Neuronal stem cell (in vitro differentiated cells): ENCODE results near the gene GAS6. TPM values are rescaled to one million over a fixed set of nuclear protein-coding genes. Genes with fewer than 3 reads are reported as not detected.
A peak's percentile ranks its signal among the peaks of the same experiment; 100 is the strongest.
"Not testable (repeated sequence)": the region's sequence is repeated elsewhere in the genome, so short reads cannot be mapped to it uniquely, and the experiment has no call there.

Experiments used
- DNase-seq: peaks from one replicate; pipeline ENCODE4 v3.0.0-alpha.2; 2013; ENCODE audit warnings: low spot score
- H2AFZ ChIP-seq: one replicate; pipeline ENCODE4 v1.6.1; 2013; ENCODE audit warnings: mild to moderate bottlenecking, low read length, inconsistent platforms
- H2AK5ac ChIP-seq: 2 replicates; pipeline ENCODE4 v1.6.1; 2013; ENCODE audit warnings: low read depth, mild to moderate bottlenecking, inconsistent platforms, low read length, moderate library complexity, mixed read lengths
- H2BK120ac ChIP-seq: 2 replicates; pipeline ENCODE4 v1.6.1; 2013; ENCODE audit warnings: low read depth, mild to moderate bottlenecking, inconsistent platforms, low read length, moderate library complexity, mixed read lengths
- H2BK12ac ChIP-seq: one replicate; pipeline ENCODE4 v1.6.1; 2013; ENCODE audit warnings: low read length, inconsistent platforms
- H2BK15ac ChIP-seq: 2 replicates; pipeline ENCODE4 v1.6.1; 2013; ENCODE audit warnings: mild to moderate bottlenecking, low read length, inconsistent platforms, mixed read lengths
- H2BK5ac ChIP-seq: one replicate; pipeline ENCODE4 v1.6.1; 2013; ENCODE audit warnings: inconsistent platforms, mild to moderate bottlenecking, low read length, moderate library complexity
- H3K14ac ChIP-seq: one replicate; pipeline ENCODE4 v1.6.1; 2013; ENCODE audit warnings: low read length, inconsistent platforms
- H3K18ac ChIP-seq: 2 replicates; pipeline ENCODE4 v1.6.1; 2013; ENCODE audit warnings: low read length, inconsistent platforms
- H3K23ac ChIP-seq: 2 replicates; pipeline ENCODE4 v1.6.1; 2013; ENCODE audit warnings: low read depth, mild to moderate bottlenecking, mixed read lengths, low read length, inconsistent platforms; ENCODE audit not compliant: poor library complexity
- H3K27ac ChIP-seq: replicated peaks from 3 replicates; pipeline ENCODE4 v1.5.1; 2013; ENCODE audit warnings: low read length, inconsistent platforms
- H3K27me3 ChIP-seq, 3 experiments: 2 replicates each; pipeline ENCODE4 v1.6.1; 2013; ENCODE audit warnings: low read length in 3 of 3, mild to moderate bottlenecking in 2 of 3, inconsistent platforms in 1 of 3, low read depth in 1 of 3, mixed read lengths in 1 of 3, moderate library complexity in 1 of 3; ENCODE audit not compliant: control insufficient read depth in 3 of 3, insufficient read depth in 3 of 3
- H3K36me3 ChIP-seq, 2 donors: replicated peaks in 1 of 2; 2 replicates each; pipeline ENCODE4 v1.6.1; 2013; ENCODE audit warnings: low read length in 2 of 2; ENCODE audit not compliant: control insufficient read depth in 2 of 2, insufficient read depth in 2 of 2
- H3K4ac ChIP-seq: 2 replicates; pipeline ENCODE4 v1.6.1; 2013; ENCODE audit warnings: inconsistent platforms, mild to moderate bottlenecking, low read length, moderate library complexity
- H3K4me1 ChIP-seq, 2 donors: 1 replicate in 1 of 2; 2 replicates in 1 of 2; pipeline ENCODE4 v1.6.1; 2013; ENCODE audit warnings: low read length in 2 of 2, low read depth in 1 of 2; ENCODE audit not compliant: control insufficient read depth in 2 of 2, insufficient read depth in 1 of 2
- H3K4me2 ChIP-seq: one replicate; pipeline ENCODE4 v1.6.1; 2013; ENCODE audit warnings: mild to moderate bottlenecking, low read length, inconsistent platforms; ENCODE audit not compliant: insufficient read depth, poor library complexity, severe bottlenecking
- H3K4me3 ChIP-seq, 2 donors: 2 replicates each; pipeline ENCODE4 v1.5.1; 2013; ENCODE audit warnings: low read length in 2 of 2, mild to moderate bottlenecking in 2 of 2, inconsistent platforms in 1 of 2, moderate library complexity in 1 of 2
- H3K79me1 ChIP-seq: one replicate; pipeline ENCODE4 v1.6.1; 2013; ENCODE audit warnings: low read depth, mild to moderate bottlenecking, inconsistent platforms, low read length, moderate library complexity
- H3K9ac ChIP-seq: one replicate; pipeline ENCODE4 v1.6.1; 2013; ENCODE audit warnings: mild to moderate bottlenecking, low read depth, low read length, inconsistent platforms; ENCODE audit not compliant: poor library complexity
- H3K9me3 ChIP-seq, 2 donors: replicated peaks in 1 of 2; 2 replicates each; pipeline versions ENCODE3 to v1.6.1; 2013; ENCODE audit warnings: low read length in 2 of 2, mild to moderate bottlenecking in 2 of 2, inconsistent platforms in 1 of 2, low read depth in 1 of 2, mixed read lengths in 1 of 2, moderate library complexity in 1 of 2; ENCODE audit not compliant: control insufficient read depth in 2 of 2, insufficient read depth in 1 of 2
- H4K8ac ChIP-seq: one replicate; pipeline ENCODE4 v1.6.1; 2013; ENCODE audit warnings: low read depth, mild to moderate bottlenecking, inconsistent platforms, low read length, moderate library complexity
- H4K91ac ChIP-seq: one replicate; pipeline ENCODE4 v1.6.1; 2013; ENCODE audit warnings: low read length, low read depth, mild to moderate bottlenecking, inconsistent platforms; ENCODE audit not compliant: poor library complexity
- WGBS, 2 donors: extraction: QIAGEN DNeasy Blood & Tissue Kit; methylation state at CpG; one replicate each; pipeline ENCODE4 v1.1.7; 2013; ENCODE audit warnings: missing lambda C conversion rate in 2 of 2, mixed read lengths in 1 of 2; ENCODE audit not compliant: insufficient read length in 2 of 2, insufficient replicate concordance in 1 of 2; ENCODE audit errors: extremely low coverage in 2 of 2; 5-methylcytosine and 5-hydroxymethylcytosine counted together
- polyA plus RNA-seq, 2 experiments: library from polyadenylated mRNA; stranded (reverse); fragments of 200-250 nt; gene quantifications; one replicate each; pipeline ENCODE4 v1.2.3, GENCODE V29; 2013

GAS6 gene
- 34.2 TPM for polyA plus RNA-seq (2013, experiment 1 of 2)
- polyA plus RNA-seq (2013, experiment 2 of 2) = 33.8 TPM

GRCh38 chr13:113863524-113864272, at the start of gene GAS6:
GAS6 (minus strand) TSS chr13:113864076; CDS start chr13:113863920, 156 bp downstream.
- DNase-seq = peak; percentile 51
- Histone ChIP-seq H3K4ac (no peak within 1 kb of the TSS), H2BK12ac (peak within 1 kb of the TSS; percentile 69), H3K4me3 (peak within 1 kb of the TSS; percentile 46 to 85), H2AK5ac (peak within 1 kb of the TSS; percentile 72), H2BK5ac (peak within 1 kb of the TSS; percentile 30), H2AFZ (peak within 1 kb of the TSS; percentile 97), H4K8ac (no peak within 1 kb of the TSS), H3K4me1 (peaks cover 20 to 35% of the 10 kb centered on the region in 2 donors), H3K9me3 (no peaks in the 10 kb centered on the region), H3K27ac (no peak within 1 kb of the TSS), H3K23ac (peak within 1 kb of the TSS; percentile 25), H3K4me2 (peak within 1 kb of the TSS; percentile 90), H3K9ac (peak within 1 kb of the TSS; percentile 95), H3K79me1 (peaks cover 9% of the 10 kb centered on the region), H2BK15ac (peak within 1 kb of the TSS; percentile 82), H3K27me3 (peaks cover 0 to 52% (median 13%) of the 10 kb centered on the region in 3 experiments), H2BK120ac (no peak within 1 kb of the TSS), H3K36me3 (peaks cover 0 to 3% of the 10 kb centered on the region in 2 donors), H3K18ac (peak within 1 kb of the TSS; percentile 96), H3K14ac (peak within 1 kb of the TSS; percentile 97), H4K91ac (no peak within 1 kb of the TSS)
- no CpG with 5 or more reads among the region's 116 CpGs for whole genome bisulfite sequencing, 2 donors

DNA sequence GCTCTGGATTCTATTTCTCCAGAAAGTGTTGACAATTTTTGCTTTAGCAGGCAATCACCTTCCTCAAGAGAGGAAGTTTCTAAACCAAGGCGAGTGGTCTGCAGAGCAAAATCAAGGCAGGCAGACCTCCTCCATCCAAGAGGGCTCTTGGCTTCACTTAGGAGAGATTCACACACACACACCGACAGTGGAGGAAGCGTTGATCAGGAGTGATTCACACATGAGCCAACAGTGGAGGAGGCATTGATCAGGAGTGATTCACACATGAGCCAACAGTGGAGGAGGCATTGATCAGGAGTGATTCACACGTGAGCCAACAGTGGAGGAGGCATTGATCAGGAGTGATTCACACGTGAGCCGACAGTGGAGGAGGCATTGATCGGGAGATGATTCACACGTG, 49.5 kb upstream of the GAS6 start:
- not testable (repeated sequence) for H4K8ac ChIP-seq, H3K79me1 ChIP-seq, H4K91ac ChIP-seq, H3K4me1 ChIP-seq, H2AFZ ChIP-seq, H3K27ac ChIP-seq, H2BK5ac ChIP-seq, H2AK5ac ChIP-seq, H3K36me3 ChIP-seq, H2BK120ac ChIP-seq, H3K18ac ChIP-seq, H2BK12ac ChIP-seq, H3K4me2 ChIP-seq, H2BK15ac ChIP-seq, DNase-seq, H3K9ac ChIP-seq, H3K4ac ChIP-seq, H3K9me3 ChIP-seq, H3K23ac ChIP-seq, H3K4me3 ChIP-seq, H3K14ac ChIP-seq
- peaks cover 0 to 26% (median 2%) of the 10 kb centered on the region in 3 experiments for H3K27me3 ChIP-seq
- WGBS, 2 donors = no CpG with 5 or more reads among the region's 8 CpGs

- no peaks in the 10 kb centered on the region for H3K36me3 ChIP-seq
- no peaks in the 10 kb centered on the region for H3K79me1 ChIP-seq
- no peak overlapping the region for H3K4ac ChIP-seq
- no CpG with 5 or more reads among the region's 3 CpGs for WGBS, 2 donors
- H4K8ac ChIP-seq = no peak overlapping the region
- no peak overlapping the region for H3K4me3 ChIP-seq
- H3K27ac ChIP-seq = no peak overlapping the region
- H3K4me2 ChIP-seq = no peak overlapping the region
- H2BK120ac ChIP-seq = no peak overlapping the region
- no peak overlapping the region for H2AK5ac ChIP-seq
- no peak overlapping the region for H2BK12ac ChIP-seq
- no peak overlapping the region for H2BK15ac ChIP-seq
- H4K91ac ChIP-seq = no peak overlapping the region
- no peak for DNase-seq
- H3K18ac ChIP-seq = no peak overlapping the region
- no peak overlapping the region for H3K14ac ChIP-seq
- H3K23ac ChIP-seq = no peak overlapping the region
- H3K9me3 ChIP-seq = no peaks in the 10 kb centered on the region
- no peaks in the 10 kb centered on the region for H3K4me1 ChIP-seq
- no peak overlapping the region for H2AFZ ChIP-seq
- no peak overlapping the region for H3K9ac ChIP-seq
- no peak overlapping the region for H2BK5ac ChIP-seq
- H3K27me3 ChIP-seq = peaks cover 0 to 34% (median 2%) of the 10 kb centered on the region in 3 experiments
Observed at GRCh38 chr13:113912596-113912995, 48.7 kb upstream of the GAS6 start.
